Activated CD4-positive, alpha-beta T cell treated with anti-CD3 and anti-CD28 coated beads, Interleukin-2, amount 50 U/mL, for 16 hours (primary cell): ENCODE data around the gene AFF2.

Source experiments
- DNase-seq: peaks from one replicate; pipeline ENCODE4 v3.0.0-alpha.2; 2020

The AFF2 gene

GRCh38 chrX:148537556-148538182 lies 37.3 kb downstream of the AFF2 start:
- DNase-seq = no peak

DNA sequence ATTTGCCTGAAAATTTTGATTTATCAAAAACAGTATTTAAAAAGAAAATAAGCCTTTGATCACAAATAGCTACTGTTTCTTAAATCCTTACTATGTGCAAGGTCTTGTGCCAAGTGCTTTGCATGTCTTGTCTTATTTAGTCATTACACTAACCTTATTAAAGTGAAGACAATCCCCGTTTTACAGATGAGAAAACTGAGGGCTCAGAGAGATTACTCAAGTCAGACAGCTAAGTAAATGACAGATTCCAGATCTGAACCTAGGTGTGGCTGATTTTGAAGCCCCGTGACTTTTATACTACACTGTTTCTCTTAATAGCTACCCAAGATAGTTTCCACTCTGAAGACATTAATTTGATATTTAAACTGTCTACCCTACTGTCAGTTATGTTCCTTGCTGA lies 38.2 kb downstream of the AFF2 start:
- DNase-seq = no peak

- DNase-seq = no peak
These were observed 39.7 kb downstream of the AFF2 start for GRCh38 chrX:148540114-148540513.

DNA sequence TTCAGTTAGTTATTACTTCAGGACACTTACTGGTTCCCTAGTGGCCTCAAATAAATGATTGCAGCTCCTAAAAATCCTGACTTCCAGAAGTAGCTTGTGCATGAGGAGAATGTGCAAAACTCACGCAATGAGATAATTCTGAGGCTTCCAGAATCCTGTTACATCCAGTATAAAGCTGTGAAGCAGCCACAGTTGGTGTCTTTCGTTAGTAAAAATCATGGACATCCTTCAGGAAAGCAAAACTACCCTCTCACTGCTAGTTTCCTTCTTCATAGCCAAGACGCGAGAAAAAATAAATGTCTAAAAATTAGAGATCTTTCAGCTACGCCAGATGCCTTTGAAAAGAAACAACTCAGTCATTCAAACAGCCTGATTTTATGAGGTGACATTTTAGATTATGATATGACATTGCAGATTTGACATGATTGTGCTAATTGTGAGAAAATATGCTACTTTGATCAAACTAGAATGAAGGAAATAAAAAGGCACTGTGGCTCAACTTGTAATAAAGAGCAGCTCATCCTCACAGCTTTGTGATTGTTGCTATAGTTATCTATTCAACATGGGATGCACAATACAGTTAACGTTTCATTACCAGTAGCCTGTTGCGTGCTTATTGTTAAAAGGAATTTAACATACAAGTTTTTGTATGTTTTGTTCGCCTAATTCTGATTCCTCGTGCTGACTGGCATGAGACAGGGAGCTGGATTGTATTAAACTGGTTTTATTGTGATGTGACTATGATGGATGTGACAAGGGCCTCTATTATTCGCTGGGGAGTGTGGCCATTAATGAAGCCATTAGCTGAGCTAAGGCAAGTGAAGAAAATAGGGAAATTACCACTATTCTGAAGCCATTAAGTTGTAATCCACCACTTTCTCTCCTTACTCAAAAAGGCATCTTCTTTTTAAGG lies 40.5 kb downstream of the AFF2 start:
- no peak for DNase-seq

GRCh38 chrX:148541584-148541940 lies 41.1 kb downstream of the AFF2 start:
- DNase-seq = no peak

- no peak for DNase-seq
These were observed 42.3 kb downstream of the AFF2 start for GRCh38 chrX:148542481-148543255.

GRCh38 chrX:148552775-148553174 lies 52.4 kb downstream of the AFF2 start:
- peak; percentile 2 for DNase-seq

GRCh38 chrX:148555101-148555500 lies 54.7 kb downstream of the AFF2 start:
- DNase-seq = no peak

DNA sequence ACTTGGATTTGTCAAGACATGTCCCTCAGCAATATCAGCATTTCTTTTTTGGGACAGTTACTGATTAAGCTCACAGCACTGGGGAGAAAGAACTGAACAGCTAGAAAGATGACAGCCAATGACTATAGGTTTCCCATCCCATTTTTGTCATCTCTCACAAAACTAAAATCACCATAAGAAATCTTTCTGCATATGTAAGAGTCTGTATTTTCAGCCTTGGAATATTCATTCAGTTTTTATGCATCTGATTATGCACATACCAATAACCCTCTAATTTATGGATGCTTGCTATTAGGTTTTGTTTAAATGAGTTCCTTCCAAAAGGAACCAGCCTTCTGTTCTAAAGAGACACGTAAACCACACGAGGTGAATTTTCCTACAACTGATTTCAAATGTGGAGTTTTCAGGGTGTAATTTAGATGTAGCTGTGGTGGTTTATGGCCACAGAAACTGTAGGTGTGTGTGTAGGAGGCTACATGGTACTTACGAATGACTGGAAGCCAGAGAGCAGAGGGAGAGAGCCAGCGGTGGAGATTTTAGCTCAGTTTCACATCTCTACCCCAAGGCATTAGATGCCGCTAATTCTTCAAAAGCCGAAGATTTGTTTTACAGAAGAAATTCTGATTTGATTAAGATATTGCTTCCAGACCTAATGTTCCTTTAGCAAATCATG lies 55.3 kb downstream of the AFF2 start:
- no peak for DNase-seq

DNA sequence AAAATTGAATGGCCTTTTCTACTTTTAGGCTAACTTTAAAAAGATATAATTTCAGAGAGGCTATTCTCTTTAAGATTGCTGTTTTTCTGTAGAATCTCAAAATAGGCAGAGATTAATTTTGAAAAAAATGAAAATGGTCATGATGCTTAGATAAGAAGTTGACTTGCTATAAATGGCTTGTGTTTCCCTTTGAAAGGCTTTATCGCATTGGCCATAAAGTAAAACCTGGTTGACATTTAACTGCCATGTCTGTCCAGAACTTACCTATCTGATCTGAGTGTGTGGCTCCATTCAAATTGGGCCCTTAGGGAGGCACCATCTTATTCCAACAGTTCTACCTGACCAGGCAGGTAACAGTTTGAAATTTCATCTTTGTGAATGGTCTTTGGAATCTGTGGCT lies 56.1 kb downstream of the AFF2 start:
- DNase-seq = no peak

GRCh38 chrX:148562846-148563245 lies 62.4 kb downstream of the AFF2 start:
- no peak for DNase-seq

DNA sequence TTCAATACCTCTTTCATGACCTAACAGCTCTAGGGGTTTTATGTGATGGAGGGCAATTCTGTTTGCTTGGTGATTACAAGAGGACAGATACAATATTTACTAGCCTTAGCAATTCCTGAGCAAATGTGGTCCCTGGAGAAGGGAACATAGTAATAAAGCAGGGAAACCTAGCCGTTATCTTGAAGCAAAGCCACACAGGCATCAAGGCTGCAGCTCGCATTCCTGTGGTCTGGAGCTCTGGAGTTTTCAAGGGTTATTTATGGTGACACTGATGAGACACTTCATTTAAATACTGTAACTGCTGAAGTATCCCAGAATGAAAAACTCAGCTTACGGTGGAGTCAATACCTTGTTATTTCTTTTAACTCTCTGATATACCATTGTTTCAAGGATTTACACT lies 66.8 kb downstream of the AFF2 start:
- DNase-seq = no peak

DNA sequence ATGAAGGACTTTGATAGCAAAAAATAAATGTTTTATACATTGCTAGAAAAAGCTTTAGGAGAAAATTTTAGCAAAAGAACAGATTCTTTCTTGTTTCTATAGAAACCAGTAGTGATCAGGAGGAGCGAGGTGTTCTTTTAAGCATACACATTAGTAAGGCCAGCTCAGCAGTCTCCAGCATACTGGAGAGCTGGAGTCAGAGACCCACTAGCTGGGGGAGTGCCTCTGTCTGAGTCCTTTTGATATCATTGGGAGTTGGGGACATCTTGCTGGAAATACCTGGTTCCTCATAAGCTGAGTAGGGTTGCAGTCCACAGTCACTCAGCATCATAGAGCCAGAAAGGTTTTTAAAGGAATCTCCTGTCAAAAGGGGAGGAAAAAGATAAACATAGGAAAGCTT lies 67.4 kb downstream of the AFF2 start:
- DNase-seq = no peak

DNA sequence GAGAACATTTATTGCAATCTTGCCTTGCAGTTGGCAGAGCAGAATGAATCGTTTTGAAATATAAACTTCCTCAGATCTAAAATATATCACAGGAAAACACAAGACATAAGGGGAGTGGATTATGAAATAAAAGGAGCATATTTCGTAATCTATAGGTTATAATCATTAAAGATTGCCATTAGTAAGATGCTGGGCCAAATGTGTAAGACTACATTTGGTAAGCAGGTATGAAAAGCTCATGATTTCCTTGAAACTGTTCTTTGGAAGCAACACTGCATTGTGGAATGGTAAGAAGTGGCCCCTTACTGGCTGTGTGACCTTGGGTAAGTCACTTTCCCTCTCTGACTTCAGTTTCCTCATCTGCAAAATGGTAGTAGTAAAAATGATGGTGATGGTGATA lies 68.3 kb downstream of the AFF2 start:
- DNase-seq = no peak

GRCh38 chrX:148572337-148572736 lies 71.9 kb downstream of the AFF2 start:
- DNase-seq = no peak

- DNase-seq = no peak
These were observed 72.7 kb downstream of the AFF2 start for GRCh38 chrX:148573119-148573518.

GRCh38 chrX:148574237-148574973 lies 74.0 kb downstream of the AFF2 start:
- DNase-seq = no peak

DNA sequence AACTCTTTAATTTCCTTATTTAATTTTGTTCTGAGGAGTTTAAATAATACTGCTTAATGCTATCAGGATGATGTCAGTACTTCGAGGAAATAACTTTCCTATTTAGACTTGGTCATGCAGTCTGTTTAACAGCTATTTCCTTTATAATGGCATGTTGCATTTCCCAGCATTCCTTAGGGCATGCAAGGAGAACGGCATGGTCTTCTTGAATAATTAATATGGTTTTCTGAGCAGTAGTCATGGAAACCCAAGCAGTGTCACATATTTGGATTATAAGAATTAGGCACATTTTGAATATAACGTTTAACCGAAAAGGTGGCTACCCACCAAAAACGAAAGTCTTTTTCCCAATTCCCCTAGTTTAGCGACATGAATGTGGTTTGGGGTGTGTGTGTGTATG lies 76.0 kb downstream of the AFF2 start:
- DNase-seq = no peak

DNA sequence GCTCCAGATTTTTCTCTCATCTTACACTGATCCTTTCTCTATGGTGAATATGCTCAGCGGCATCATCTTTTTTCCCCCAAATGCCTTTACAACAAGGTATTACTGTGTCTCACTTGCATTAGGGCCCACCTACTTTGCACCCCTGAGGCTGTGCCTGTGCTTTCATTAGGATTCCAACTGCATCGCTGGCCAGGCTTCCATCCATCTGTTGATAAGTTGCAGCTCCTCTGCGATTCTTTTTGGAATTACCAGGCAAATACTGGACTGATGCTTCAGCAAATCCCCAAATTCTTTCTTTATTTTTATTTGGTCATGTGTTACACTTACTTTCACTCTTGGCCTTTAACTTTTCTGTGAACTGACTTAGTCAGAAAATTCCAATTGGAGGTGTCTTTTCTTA lies 77.3 kb downstream of the AFF2 start:
- no peak for DNase-seq

DNA sequence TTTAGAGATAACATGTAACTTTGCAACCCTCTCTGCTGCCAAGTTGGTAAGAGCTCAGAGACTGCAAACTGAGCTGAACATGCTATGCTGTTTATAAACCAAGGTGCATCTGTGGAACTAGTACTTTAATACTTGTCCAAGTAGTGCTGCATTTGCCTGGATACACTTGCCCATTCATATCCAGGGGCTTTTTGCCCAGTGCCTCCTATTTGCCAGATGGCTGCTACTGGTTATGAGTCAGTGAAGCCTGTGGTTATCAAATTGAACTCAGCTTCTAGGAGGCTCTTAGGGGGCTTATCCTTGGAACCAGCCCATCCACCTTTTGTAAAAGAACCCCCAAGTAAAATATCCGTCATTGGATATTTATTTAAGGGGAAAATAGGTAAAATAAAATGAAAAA lies 79.6 kb downstream of the AFF2 start:
- no peak for DNase-seq

- DNase-seq = no peak
These were observed 81.9 kb downstream of the AFF2 start for GRCh38 chrX:148582353-148582752.

DNA sequence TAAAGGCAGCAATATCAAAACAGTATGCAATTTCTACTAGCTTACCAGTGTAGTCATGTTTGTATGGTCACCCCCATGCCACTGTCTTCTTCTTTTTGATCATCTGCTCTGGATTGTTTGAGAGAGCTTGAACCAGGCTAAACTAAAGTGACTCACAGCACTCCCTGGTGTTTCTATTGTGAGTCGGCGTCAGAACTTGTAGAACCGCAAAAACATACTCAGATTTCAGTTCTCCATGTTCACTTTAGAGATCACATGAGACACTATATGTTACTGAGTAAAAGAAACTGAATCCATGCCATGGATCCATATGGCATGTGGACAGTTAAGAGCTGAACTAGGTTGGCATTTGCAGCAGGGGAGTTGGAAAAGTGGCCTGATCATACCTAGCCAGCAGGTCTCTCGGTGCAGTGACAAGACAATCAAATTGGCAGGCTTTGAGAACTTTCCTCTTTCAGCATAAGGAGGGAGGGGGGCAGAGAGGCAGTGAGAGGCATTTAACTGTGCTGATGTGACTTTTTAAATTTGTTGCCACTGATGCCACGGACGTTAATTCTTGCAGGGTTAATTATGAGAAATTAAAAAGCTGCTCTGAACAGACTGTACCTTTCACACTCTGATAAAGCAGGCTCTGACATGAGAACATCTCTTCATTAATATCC lies 88.4 kb downstream of the AFF2 start:
- DNase-seq = no peak
